Stimulated activated CD4-positive, alpha-beta T cell treated with anti-CD3 and anti-CD28 coated beads, Interleukin-15, amount 100 ng/mL, for 24 hours (primary cell): ENCODE results near the gene GASK1B.
A peak's percentile ranks its signal among the peaks of the same experiment; 100 is the strongest.

Source experiments
- DNase-seq: peaks from one replicate; pipeline ENCODE4 v3.0.0-alpha.2; 2020

Gene GASK1B

GRCh38 chr4:158182736-158183135 lies 9.9 kb upstream of the GASK1B start:
- no peak for DNase-seq

GRCh38 chr4:158181906-158182305 lies 9.1 kb upstream of the GASK1B start:
- DNase-seq: no peak

- DNase-seq: no peak
Observed at GRCh38 chr4:158179465-158179864, 6.6 kb upstream of the GASK1B start.

GRCh38 chr4:158176776-158177175 lies 4.0 kb upstream of the GASK1B start:
- no peak for DNase-seq

GRCh38 chr4:158176108-158176507 lies 3.3 kb upstream of the GASK1B start:
- no peak for DNase-seq

- DNase-seq: peak; percentile 46
Observed at GRCh38 chr4:158170691-158171561, 1.9 kb downstream of the GASK1B start.

GRCh38 chr4:158169931-158170690 lies 2.7 kb downstream of the GASK1B start:
- DNase-seq: no peak

GRCh38 chr4:158169506-158169905 lies 3.3 kb downstream of the GASK1B start:
- DNase-seq: no peak

- no peak for DNase-seq
Observed at GRCh38 chr4:158168606-158169005, 4.2 kb downstream of the GASK1B start.

GRCh38 chr4:158166701-158167100 lies 6.1 kb downstream of the GASK1B start:
- DNase-seq: no peak

GRCh38 chr4:158164768-158165213 lies 8.0 kb downstream of the GASK1B start:
- DNase-seq: no peak

GRCh38 chr4:158163941-158164767 lies 8.7 kb downstream of the GASK1B start:
- no peak for DNase-seq

- DNase-seq: no peak
Observed at GRCh38 chr4:158162631-158163030, 10.2 kb downstream of the GASK1B start.

- no peak for DNase-seq
Observed at GRCh38 chr4:158161551-158162354, 11.1 kb downstream of the GASK1B start.

GRCh38 chr4:158159718-158160094 lies 13.1 kb downstream of the GASK1B start:
- DNase-seq: no peak

GRCh38 chr4:158159054-158159717 lies 13.6 kb downstream of the GASK1B start:
- no peak for DNase-seq

GRCh38 chr4:158157412-158157811 lies 15.4 kb downstream of the GASK1B start:
- DNase-seq: no peak

- DNase-seq: no peak
Observed at GRCh38 chr4:158155656-158156356, 17.0 kb downstream of the GASK1B start.

GRCh38 chr4:158147151-158147550 lies 25.7 kb downstream of the GASK1B start:
- DNase-seq: no peak

- DNase-seq: no peak
Observed at GRCh38 chr4:158146736-158147135, 26.1 kb downstream of the GASK1B start.

- no peak for DNase-seq
Observed at GRCh38 chr4:158139086-158139485, 33.7 kb downstream of the GASK1B start.
